Embryonic facial prominence (tissue), 1 donor: ENCODE data around the gene BNIP5.

Experiments used
- DNase-seq: peaks from one replicate; pipeline ENCODE4 v3.0.0-alpha.2; 2016; ENCODE audit errors: extremely low spot score

The BNIP5 gene

DNA sequence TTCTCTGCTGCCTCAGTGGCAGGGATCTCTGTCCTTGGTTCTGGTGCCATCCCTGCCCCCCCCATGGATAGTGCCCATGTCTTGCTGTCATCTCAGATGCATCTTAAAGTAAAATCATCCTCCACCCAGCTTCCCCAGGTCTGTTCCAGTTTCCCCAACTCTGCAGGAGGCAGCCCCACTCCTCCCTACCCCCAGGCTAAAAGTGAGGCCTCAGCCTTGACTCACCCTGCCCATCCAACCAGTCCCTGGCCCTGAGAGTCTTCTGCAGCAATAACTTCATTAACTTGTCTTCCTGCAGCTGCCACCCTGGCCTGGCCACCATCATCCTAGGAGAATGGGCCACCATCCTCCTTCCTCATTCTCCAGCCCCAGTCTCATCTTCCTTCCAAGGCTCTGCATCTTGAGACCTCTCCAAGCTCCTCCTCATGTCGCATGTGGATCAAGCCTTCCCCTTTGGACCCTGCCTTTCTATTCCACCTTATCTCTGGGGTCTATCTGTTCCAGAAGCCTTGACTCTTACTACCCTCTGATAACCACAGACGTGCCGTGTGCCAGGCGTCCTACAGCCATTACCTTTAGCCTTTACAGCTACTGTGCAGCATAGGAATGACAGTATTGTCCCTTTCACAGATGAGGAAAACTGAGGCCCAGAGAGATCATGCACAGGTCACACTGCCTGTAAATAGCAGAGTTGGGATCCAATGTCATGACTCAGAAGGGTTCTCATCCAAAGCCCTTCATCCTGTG, 68.8 kb downstream of the BNIP5 start:
- no peak for DNase-seq

DNA sequence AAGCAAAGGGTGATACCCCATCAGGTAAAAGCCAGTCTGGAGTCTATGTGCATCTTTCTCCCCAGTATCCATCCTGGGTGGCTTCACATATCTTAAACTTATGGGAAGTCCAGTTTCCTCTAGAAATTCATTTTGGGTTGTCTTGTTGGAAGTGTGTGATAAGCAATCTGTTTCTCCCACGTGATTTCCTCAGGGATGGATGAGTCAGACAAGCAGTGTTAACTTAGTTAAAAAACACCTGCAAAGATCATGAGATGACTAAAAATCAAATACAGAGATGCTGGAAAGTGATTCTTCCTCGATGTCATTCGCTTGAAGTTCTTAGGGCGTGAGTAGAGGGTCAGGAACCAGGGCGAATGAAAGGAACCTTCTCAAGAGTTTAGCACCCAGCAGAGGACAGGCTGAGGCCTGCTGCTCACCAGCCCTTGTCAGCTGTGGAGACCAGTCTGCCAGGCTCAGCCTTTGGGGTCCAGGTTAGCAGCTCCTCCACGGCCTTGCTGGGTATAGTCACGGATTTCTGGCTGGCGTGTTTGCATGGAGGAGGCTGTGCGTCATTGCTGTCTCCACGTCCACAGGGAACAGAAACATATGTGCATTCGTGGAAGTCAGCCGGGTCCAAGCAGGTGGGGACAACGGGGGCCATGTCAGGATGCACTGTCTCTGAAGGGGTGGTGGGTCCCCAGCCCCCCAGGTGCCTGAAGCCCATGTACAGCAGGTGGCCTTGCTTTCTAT, 69.6 kb downstream of the BNIP5 start:
- no peak for DNase-seq
